Astrocyte of the cerebellum (primary cell): ENCODE measurements around the gene ATP5MK.
A peak's percentile ranks its signal among the peaks of the same experiment; 100 is the strongest.
"Not testable (repeated sequence)": the region's sequence is repeated elsewhere in the genome, so short reads cannot be mapped to it uniquely, and the experiment has no call there.

ENCODE experiments used
- DNase-seq: peaks from one replicate; pipeline ENCODE4 v3.0.0-alpha.2; 2011; ENCODE audit warnings: low read depth
- H3K4me3 ChIP-seq: 2 replicates; pipeline ENCODE4 v1.5.1; 2011; ENCODE audit warnings: mild to moderate bottlenecking, low read depth, low read length, moderate library complexity
- CTCF ChIP-seq: IDR thresholded peaks from 2 replicates; pipeline ENCODE4 v1.5.1; 2012; ENCODE audit warnings: low read length, low read depth, moderate library complexity, mild to moderate bottlenecking; ENCODE audit errors: missing control alignments
- in situ Hi-C: cut with HindIII; loops from 2 replicates; pipeline ENCODE4 v1.10.0; 2017; ENCODE audit warnings: low sequenced_read_pairs

ATP5MK gene

DNA sequence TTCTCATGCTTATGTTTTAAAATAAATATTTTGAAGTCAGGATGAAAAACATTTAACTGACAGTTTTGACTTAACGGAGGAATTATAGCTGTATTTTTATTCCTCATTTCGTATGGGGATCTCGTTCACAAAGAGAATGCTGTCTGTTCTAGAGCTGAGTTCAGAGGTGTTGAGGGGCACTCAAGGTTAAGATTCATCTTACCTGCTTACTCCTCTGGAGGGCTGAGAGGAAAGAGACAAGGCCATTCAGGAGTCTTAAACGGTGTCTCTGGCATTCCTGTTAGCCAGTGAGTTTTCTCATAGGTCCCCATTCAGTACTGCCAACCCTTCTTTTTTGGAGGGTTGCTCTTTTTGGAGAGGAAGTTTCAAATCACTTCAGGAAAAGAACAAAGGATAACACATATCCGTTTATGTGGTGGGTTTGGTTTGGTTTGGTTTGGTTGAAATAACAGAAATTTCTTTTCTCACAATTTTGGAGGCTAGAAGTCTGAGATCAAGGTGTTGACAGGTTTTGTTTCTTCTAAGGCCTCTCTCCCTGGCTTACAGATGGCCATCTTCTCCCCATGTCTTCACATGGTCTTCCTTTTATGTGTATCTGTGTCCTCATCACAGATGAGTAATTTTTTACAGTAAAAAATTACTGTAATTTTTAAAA is 32.8 kb upstream of the ATP5MK start:
- in situ Hi-C loops: no loop called here
- no peak overlapping the region for H3K4me3 ChIP-seq
- no peak for DNase-seq
- no peak for TF ChIP-seq CTCF

GRCh38 chr10:103427866-103428265 is 31.6 kb upstream of the ATP5MK start:
- in situ Hi-C loops: no loop called here
- no peak for TF ChIP-seq CTCF
- no peak for DNase-seq
- H3K4me3 ChIP-seq: no peak overlapping the region

GRCh38 chr10:103423748-103424147 is 27.5 kb upstream of the ATP5MK start:
- no peak for TF ChIP-seq CTCF
- in situ Hi-C loops: no loop called here
- H3K4me3 ChIP-seq: no peak overlapping the region
- no peak for DNase-seq

DNA sequence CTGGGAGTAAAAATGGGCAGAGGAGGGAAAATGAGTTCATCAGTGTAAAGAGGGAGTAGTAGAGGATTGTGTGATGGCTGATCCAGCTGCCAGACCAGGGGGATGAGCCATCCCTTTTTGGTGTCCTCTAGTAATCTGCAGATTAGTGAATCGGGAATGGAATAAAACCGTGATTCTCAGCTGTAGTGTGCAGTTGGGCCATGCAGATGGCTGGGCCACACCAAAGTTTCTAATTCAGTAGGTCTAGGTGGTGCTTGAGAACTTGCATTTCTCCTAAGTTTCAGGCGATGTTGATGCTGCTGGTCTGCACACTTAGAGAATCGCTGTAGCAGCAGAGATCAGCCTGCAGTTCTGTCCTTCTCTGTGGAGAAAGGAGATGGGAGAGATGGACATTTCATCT is 22.8 kb upstream of the ATP5MK start:
- no peak for DNase-seq
- TF ChIP-seq CTCF: no peak
- H3K4me3 ChIP-seq: no peak overlapping the region
- in situ Hi-C loops: loop anchor here (10.0 kb wide), 1 partner anchor 56 kb away; the partner anchor contains the start of gene CALHM3

- no peak for DNase-seq
- in situ Hi-C loops: loop anchor here (10.0 kb wide), 1 partner anchor 57 kb away; the partner anchor contains the start of gene CALHM3
- no peak for TF ChIP-seq CTCF
Observed at GRCh38 chr10:103417601-103418000, 21.3 kb upstream of the ATP5MK start.

GRCh38 chr10:103417148-103417469 is 20.8 kb upstream of the ATP5MK start:
- H3K4me3 ChIP-seq, DNase-seq: not testable (repeated sequence)
- in situ Hi-C loops: loop anchor here (10.0 kb wide), 1 partner anchor 58 kb away; the partner anchor contains the start of gene CALHM3

More at GRCh38 chr10:103417601-103418000, 21.3 kb upstream of the ATP5MK start:
- H3K4me3 ChIP-seq: no peak overlapping the region

DNA sequence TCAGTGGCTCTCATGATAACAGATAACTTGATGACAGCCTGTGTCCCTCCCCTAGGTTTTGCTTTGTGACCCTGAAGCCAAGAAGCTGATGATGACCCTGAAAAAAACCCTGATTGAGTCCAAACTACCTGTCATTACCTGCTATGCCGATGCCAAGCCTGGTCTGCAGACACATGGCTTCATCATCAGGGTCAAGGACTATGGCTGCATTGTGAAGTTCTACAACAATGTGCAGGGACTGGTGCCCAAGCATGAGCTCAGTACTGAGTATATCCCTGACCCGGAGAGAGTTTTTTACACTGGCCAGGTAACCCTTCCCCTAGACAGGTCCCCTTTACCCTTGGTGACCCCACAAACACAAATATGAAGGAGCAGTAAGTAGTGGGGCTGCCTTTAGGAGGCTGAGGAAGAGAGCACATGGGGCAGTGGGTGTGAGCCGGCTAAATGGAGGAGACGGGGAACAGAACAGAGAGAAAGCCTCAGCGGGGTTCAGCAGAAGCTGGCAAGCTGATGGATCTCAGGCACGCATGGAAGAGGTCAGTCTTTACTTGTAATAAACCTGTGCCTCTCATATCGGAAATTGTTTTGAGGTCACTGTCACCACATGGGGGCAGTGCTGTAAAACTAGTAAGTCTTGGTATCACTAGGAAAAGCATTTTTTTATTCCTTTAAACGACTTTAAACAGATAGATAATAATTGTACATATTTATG is 20.3 kb upstream of the ATP5MK start:
- H3K4me3 ChIP-seq: no peak overlapping the region
- in situ Hi-C loops: loop anchor here (10.0 kb wide), 1 partner anchor 58 kb away; the partner anchor contains the start of gene CALHM3
- peak; percentile 50 for DNase-seq
- TF ChIP-seq CTCF: peak; percentile 48
